Pulmonary artery endothelial cell (primary cell): ENCODE measurements around the gene MCOLN3. TPM values are rescaled to one million over a fixed set of nuclear protein-coding genes. Genes with fewer than 3 reads are reported as not detected.
"Not testable (repeated sequence)": the region's sequence is repeated elsewhere in the genome, so short reads cannot be mapped to it uniquely, and the experiment has no call there.

Experiments used
- DNase-seq: peaks from one replicate; pipeline ENCODE4 v3.0.0-alpha.2; 2011; ENCODE audit warnings: low read depth, low spot score
- total RNA-seq: library from RNA; depleted of rRNA; stranded (reverse); fragments of >200 nt; gene quantifications from 2 replicates; pipeline ENCODE4 v1.2.3, GENCODE V29; 2014

Gene MCOLN3
- total RNA-seq, 1 donor from 2014 or later, result 0.07 TPM

- DNase-seq, result no peak
Observed at GRCh38 chr1:85049735-85050166, 1.5 kb upstream of the MCOLN3 start.

- DNase-seq, result no peak
Observed at GRCh38 chr1:85047472-85048295, 616 bp downstream of the MCOLN3 start.

- no peak for DNase-seq
Observed at GRCh38 chr1:85047144-85047471, 1.2 kb downstream of the MCOLN3 start.

DNA sequence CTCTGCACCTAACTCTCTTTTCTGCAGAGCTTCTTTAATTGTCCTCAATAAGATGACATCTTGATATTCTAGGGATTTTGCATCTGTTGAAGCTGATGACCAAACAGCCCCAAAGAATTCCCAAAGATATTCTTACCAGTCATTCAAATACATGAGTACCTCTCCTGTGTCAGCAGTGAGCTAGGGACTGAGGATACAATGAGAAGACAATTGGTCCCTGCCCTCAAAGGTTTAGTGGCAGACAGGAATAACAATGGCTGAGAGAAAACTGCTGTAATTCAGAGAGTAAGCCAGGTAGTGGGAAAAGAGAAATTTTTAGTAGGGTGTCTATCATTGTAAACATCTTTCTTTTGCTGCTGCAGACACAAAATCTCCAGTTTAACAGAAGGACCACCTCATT is 5.9 kb downstream of the MCOLN3 start:
- no peak for DNase-seq

- no peak for DNase-seq
Observed at GRCh38 chr1:85041793-85042192, 6.5 kb downstream of the MCOLN3 start.

GRCh38 chr1:85033221-85033620 is 15.1 kb downstream of the MCOLN3 start:
- no peak for DNase-seq

GRCh38 chr1:85030536-85030935 is 17.8 kb downstream of the MCOLN3 start:
- DNase-seq, result no peak

DNA sequence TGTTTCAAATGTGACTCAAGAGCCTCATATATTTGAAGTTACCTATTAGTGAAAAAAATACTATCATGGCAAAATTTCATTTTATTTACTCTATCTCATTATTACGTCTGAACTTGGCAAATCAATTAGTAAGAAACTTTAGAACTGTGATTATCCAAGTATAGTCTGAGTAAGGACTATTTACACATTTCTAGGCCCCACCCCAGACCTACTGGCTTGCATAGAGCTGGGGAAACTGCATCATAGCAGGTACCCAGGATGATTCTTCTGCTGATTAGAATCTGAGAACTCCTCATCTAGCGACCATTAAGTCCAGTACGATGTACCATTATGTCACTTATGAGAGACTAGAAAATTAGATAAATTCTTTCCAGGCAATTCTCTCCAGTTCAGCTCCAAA is 20.1 kb downstream of the MCOLN3 start:
- no peak for DNase-seq

- no peak for DNase-seq
Observed at GRCh38 chr1:85027242-85027983, 20.9 kb downstream of the MCOLN3 start.

DNA sequence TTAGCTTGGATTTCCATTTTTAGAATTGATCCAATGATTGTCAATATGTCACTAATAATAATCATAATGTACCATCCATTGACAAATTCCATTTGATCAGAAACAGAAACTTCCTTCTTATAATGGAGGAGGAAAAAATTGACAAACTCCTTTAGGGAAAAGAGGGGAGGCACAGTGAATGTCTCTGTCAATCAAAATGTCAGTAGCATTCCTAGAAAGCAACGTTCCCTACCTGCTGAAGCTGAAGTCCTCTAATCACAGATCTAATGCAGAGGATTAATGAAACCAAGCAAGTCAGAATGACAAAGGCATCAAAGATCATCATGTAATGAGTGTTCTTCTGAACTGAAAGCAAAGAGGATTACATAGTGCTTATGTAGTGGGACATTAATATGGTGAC is 22.4 kb downstream of the MCOLN3 start:
- no peak for DNase-seq

DNA sequence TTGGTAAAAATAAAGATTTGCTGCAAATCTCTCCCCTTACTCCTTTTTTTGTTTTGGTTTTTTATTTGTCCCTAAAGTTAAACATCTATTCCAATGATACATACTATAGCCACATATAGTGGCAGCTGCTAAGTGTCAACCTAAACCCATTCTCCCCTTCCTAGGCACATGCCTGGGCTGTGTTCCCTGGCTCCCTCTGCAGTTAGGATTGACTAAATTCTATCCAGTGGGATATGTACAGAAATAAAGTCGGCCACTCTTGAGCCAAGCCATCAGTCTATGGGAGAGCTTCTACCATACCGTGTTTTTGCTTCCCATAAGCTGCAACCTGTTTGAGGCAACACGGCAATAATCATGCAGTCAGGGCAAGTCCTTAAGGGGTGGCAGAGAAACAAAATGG is 23.6 kb downstream of the MCOLN3 start:
- no peak for DNase-seq

- DNase-seq, result no peak
Observed at GRCh38 chr1:85022700-85023099, 25.6 kb downstream of the MCOLN3 start.

DNA sequence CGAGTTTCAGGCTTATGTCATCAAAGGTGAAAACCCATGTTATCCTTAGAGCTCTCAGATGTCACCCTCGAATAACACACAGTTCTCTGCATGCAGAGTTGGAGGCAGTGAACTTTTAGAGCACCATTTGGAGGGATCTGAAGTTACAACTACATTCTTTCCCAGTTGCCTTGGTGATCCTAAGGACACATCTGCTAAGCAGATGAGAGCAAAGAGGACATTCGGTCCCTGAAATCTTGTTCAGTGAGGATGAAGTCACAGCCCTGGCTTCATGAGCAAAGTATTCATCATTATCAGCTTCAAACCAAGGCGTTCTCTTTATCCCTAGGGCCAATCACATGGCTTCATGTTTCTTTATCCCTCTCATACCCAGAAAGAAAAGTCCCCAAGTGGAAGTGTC is 28.3 kb downstream of the MCOLN3 start:
- no peak for DNase-seq

- DNase-seq, result no peak
Observed at GRCh38 chr1:85015826-85016225, 32.5 kb downstream of the MCOLN3 start.

DNA sequence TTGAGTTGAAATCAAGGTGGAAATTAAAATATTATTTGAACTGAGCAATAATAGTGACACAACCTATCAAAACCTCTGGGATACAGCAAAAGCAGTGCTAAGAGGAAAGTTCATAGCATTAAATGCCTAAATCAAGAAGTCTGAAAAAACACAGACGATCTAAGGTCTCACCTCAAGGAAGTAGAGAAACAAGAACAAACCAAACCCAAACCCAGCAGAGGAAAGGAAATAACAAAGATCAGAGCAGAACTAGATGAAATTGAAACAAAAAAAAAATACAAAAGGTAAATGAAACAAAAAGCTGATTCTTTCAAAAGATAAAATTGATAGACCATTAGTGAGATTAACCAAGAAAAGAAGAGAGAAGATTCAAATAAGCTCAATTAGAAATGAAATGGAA is 42.7 kb downstream of the MCOLN3 start:
- DNase-seq, result not testable (repeated sequence)

- DNase-seq, result no peak
Observed at GRCh38 chr1:85001742-85002141, 46.6 kb downstream of the MCOLN3 start.

GRCh38 chr1:84998642-84999280 is 49.5 kb downstream of the MCOLN3 start:
- no peak for DNase-seq

GRCh38 chr1:84997667-84998600 is 50.4 kb downstream of the MCOLN3 start:
- no peak for DNase-seq

DNA sequence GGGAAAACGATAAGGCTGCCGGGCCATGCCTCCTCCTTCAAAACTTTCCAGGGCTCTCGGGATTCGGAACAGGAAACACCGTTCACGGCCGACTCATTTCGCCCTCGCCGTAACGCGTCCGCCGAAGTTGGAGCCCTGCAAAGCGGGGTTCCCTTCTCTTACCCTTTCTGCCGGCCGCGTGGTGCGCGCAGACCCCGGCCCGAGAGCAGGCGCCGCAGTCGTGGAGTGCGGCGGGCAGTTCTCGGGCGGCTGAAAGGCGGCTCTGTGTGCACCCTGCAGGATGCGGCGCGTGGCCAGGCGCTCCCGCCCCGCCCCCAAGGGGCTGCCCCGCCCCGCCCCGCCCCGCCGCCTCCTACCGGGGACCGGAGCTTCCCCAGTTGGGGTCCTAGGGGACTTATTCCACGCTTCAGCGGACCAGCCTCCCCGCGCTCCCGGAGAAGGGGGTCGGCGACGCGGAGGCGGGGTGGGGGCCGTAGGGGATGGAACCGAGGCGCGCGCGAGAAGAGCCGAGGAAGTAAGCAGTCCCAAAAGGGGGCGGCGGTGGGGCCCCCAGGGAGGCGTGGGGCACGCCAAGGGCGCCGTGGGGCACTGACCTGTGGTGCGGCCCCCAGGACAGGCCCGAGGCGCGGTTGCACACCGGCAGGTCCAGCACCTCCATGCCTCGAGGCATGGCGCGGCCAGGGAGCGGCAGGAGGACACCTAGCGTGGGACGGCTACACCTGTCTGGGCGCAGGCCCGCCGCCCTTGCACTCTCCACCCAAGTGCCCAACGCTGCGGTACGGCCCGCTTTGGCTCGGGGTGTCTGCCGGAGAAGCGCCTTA is 51.2 kb downstream of the MCOLN3 start, which contains the start of gene MCOLN2:
MCOLN2 (minus strand) TSS at position 268 of the 821 bp plus-strand sequence; CDS start at position 27, 241 bp downstream.
- DNase-seq, result no peak
